ENCODE data around the gene RNASEH1. TPM values are rescaled to one million over a fixed set of nuclear protein-coding genes. Genes with fewer than 3 reads are reported as not detected.

Gene RNASEH1
- total and polyA plus RNA-seq, 2 of the 8 experiments (the other 6 are each of a cell fraction or from before 2014, with no cell fraction given): 11.7 to 42.7 TPM

GRCh38 chr2:3518496-3519254 is 39.5 kb downstream of the RNASEH1 start (continued):
- TF ChIP-seq EP300 (IDR thresholded peaks at IDR 0.05; ENCODE audit: borderline replicate concordance in 1 of 2, low read depth in 2 of 2, low read length in 2 of 2): no peak
- no peak for TF ChIP-seq BRCA1 (IDR thresholded peaks at IDR 0.05; ENCODE audit: low read depth, low read length)
- TF ChIP-seq PHF8 (conservative IDR thresholded peaks at IDR 0.05; ENCODE audit: low read depth, low read length): peak; percentile 55
- TF ChIP-seq KDM4A (IDR thresholded peaks at IDR 0.05; ENCODE audit: low read depth, low read length, severe bottlenecking): peak; percentile 57
- 0 out of 4 replicates have a peak, but pooled peaks have one; percentile 37 to 58 for TF ChIP-seq SIN3A (conservative IDR thresholded peaks at IDR 0.05 in 1 of 2, IDR thresholded peaks at IDR 0.05 in 1 of 2; ENCODE audit: low read depth in 1 of 2, low read length in 2 of 2)
- peak; percentile 42 for TF ChIP-seq BACH1 (IDR thresholded peaks at IDR 0.05; ENCODE audit: low read length)
- peak; percentile 78; the same call in 1 of the 2 replicates for TF ChIP-seq ATF3 (IDR thresholded peaks at IDR 0.05; ENCODE audit: insufficient read depth, low read depth, low read length)
- TF ChIP-seq RNF2 (IDR thresholded peaks at IDR 0.05; ENCODE audit: borderline replicate concordance, low read depth, low read length, missing control alignments, poor library complexity, severe bottlenecking): no peak
- no peak for TF ChIP-seq FOSL1 (IDR thresholded peaks at IDR 0.05; ENCODE audit: insufficient read depth, low read depth, low read length)
- 0 out of 2 replicates have a peak, but pooled peaks have one; percentile 9 for TF ChIP-seq SP1 (IDR thresholded peaks at IDR 0.05; ENCODE audit: low read depth, low read length)
- TF ChIP-seq ATF2 (IDR thresholded peaks at IDR 0.05; ENCODE audit: low read length): no peak
- TF ChIP-seq POLR2AphosphoS5 (IDR thresholded peaks at IDR 0.05; ENCODE audit: low read depth, low read length): peak; percentile 21; the same call in 1 of the 2 replicates

All from H1 (cell line).